Gastrocnemius medialis (tissue), 4 donors: ENCODE measurements around the gene ZNF234.

Experiments used
- POLR2A ChIP-seq, 2 donors: fragments of 450-650 bp; IDR thresholded peaks; one replicate each; pipeline ENCODE4 v1.6.1; 2017; ENCODE audit warnings: antibody characterized with exemption in 2 of 2, mild to moderate bottlenecking in 2 of 2, moderate library complexity in 2 of 2
- TF ChIP-seq, protein P1 (sequence below), 5 experiments: fragments of 450-650 bp in 3 of 5; fragments of 200-600 bp in 2 of 5; sonication (generic) in 2 of 5; IDR thresholded peaks in 4 of 5; conservative IDR thresholded peaks in 1 of 5; 1 replicate in 4 of 5; 2 replicates in 1 of 5; pipeline ENCODE4 v1.5.1; 2016 to 2019; ENCODE audit warnings: antibody characterized with exemption in 5 of 5, mild to moderate bottlenecking in 3 of 5, moderate library complexity in 3 of 5

DNA sequence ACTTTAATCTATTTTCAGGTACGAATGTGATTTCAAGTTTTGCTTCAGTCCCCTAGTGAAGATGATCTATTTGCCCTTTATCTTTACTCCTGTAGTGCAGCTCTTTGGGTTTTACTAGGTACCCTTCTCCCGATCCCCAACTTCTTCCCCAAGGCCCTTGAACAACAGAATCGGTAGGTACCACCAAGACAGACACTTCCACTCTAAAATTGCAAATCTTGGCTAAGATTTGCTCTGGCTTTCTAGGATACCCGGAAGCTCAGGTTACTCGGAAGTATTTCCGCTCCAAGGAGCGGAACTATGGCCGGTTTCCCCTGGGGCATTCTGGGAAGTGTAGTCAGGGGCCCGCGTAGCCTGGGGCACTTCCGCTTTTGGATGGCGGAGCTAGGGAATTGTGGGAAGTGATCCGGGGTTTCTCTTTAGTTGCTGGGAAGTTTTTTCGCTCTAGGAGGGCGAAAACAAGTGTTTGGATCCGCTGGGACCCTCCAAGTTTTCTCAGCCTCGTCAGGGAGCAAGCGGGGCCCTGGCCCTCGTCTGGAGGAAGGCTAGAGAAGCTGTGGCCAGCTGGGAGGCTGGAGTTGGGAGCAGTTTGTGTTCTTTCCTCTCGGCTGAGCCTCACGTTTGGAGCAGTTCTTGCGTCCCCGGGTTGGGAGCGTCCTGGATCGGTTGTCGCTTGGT, 65.9 kb downstream of the ZNF234 start:
- TF ChIP-seq, protein P1, sequence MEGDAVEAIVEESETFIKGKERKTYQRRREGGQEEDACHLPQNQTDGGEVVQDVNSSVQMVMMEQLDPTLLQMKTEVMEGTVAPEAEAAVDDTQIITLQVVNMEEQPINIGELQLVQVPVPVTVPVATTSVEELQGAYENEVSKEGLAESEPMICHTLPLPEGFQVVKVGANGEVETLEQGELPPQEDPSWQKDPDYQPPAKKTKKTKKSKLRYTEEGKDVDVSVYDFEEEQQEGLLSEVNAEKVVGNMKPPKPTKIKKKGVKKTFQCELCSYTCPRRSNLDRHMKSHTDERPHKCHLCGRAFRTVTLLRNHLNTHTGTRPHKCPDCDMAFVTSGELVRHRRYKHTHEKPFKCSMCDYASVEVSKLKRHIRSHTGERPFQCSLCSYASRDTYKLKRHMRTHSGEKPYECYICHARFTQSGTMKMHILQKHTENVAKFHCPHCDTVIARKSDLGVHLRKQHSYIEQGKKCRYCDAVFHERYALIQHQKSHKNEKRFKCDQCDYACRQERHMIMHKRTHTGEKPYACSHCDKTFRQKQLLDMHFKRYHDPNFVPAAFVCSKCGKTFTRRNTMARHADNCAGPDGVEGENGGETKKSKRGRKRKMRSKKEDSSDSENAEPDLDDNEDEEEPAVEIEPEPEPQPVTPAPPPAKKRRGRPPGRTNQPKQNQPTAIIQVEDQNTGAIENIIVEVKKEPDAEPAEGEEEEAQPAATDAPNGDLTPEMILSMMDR (IDR thresholded peaks at IDR 0.05 in 4 of 5, conservative IDR thresholded peaks at IDR 0.05 in 1 of 5) = no peak
- TF ChIP-seq POLR2A (IDR thresholded peaks at IDR 0.05) = peak in 1 of 2 donors; percentile 28
